ENCODE measurements around the gene MAP4K5. TPM values are rescaled to one million over a fixed set of nuclear protein-coding genes. Genes with fewer than 3 reads are reported as not detected.

The MAP4K5 gene
- total RNA-seq, 1 donor from 2014 or later = 12.3 TPM

GRCh38 chr14:50381823-50382287 lies 150.5 kb downstream of the MAP4K5 start:
- intact Hi-C loops (cut with micrococcal nuclease) = no loop called here
- no peaks in the 10 kb centered on the region for H3K4me1 ChIP-seq
- H3K36me3 ChIP-seq = no peaks in the 10 kb centered on the region
- TF ChIP-seq CTCF (IDR thresholded peaks at IDR 0.05; ENCODE audit: borderline replicate concordance) = no peak
- no peak overlapping the region for H3K4me3 ChIP-seq
- H3K27ac ChIP-seq (replicated peaks) = no peak overlapping the region
- DNase-seq = no peak
- no peaks in the 10 kb centered on the region for H3K27me3 ChIP-seq (ENCODE audit: low read depth)
- H3K9me3 ChIP-seq (replicated peaks) = no peaks in the 10 kb centered on the region

- intact Hi-C loops (cut with micrococcal nuclease) = no loop called here
- H3K9me3 ChIP-seq (replicated peaks) = no peaks in the 10 kb centered on the region
- peaks cover 2% of the 10 kb centered on the region for H3K4me1 ChIP-seq
- DNase-seq = no peak
- no peak overlapping the region for H3K27ac ChIP-seq (replicated peaks)
- no peak overlapping the region for H3K4me3 ChIP-seq
- H3K27me3 ChIP-seq (ENCODE audit: low read depth) = no peaks in the 10 kb centered on the region
- no peaks in the 10 kb centered on the region for H3K36me3 ChIP-seq
- TF ChIP-seq CTCF (IDR thresholded peaks at IDR 0.05; ENCODE audit: borderline replicate concordance) = no peak
Measured at GRCh38 chr14:50381008-50381407, 151.4 kb downstream of the MAP4K5 start.

- intact Hi-C loops (cut with micrococcal nuclease) = no loop called here
- no peak for DNase-seq
- H3K9me3 ChIP-seq (replicated peaks) = no peaks in the 10 kb centered on the region
- no peaks in the 10 kb centered on the region for H3K36me3 ChIP-seq
- TF ChIP-seq CTCF (IDR thresholded peaks at IDR 0.05; ENCODE audit: borderline replicate concordance) = no peak
- H3K4me3 ChIP-seq = no peak overlapping the region
- peaks cover 4% of the 10 kb centered on the region for H3K4me1 ChIP-seq
- no peak overlapping the region for H3K27ac ChIP-seq (replicated peaks)
- H3K27me3 ChIP-seq (ENCODE audit: low read depth) = no peaks in the 10 kb centered on the region
Measured at GRCh38 chr14:50380455-50380854, 151.9 kb downstream of the MAP4K5 start.

- DNase-seq = no peak
- Histone ChIP-seq H3K27me3 (ENCODE audit: low read depth) (no peaks in the 10 kb centered on the region), H3K9me3 (replicated peaks) (no peaks in the 10 kb centered on the region), H3K4me1 (peaks cover 4% of the 10 kb centered on the region), H3K36me3 (no peaks in the 10 kb centered on the region), H3K27ac (replicated peaks) (no peak overlapping the region), H3K4me3 (no peak overlapping the region)
- TF ChIP-seq CTCF (IDR thresholded peaks at IDR 0.05; ENCODE audit: borderline replicate concordance) = no peak
- intact Hi-C loops (cut with micrococcal nuclease) = no loop called here
Measured at GRCh38 chr14:50379563-50379962, 152.8 kb downstream of the MAP4K5 start.

- no peak overlapping the region for H3K4me3 ChIP-seq
- DNase-seq = no peak
- no peaks in the 10 kb centered on the region for H3K36me3 ChIP-seq
- no peaks in the 10 kb centered on the region for H3K27me3 ChIP-seq (ENCODE audit: low read depth)
- no peaks in the 10 kb centered on the region for H3K9me3 ChIP-seq (replicated peaks)
- intact Hi-C loops (cut with micrococcal nuclease) = no loop called here
- peaks cover 4% of the 10 kb centered on the region for H3K4me1 ChIP-seq
- TF ChIP-seq CTCF (IDR thresholded peaks at IDR 0.05; ENCODE audit: borderline replicate concordance) = no peak
- no peak overlapping the region for H3K27ac ChIP-seq (replicated peaks)
Measured at GRCh38 chr14:50377550-50378085, 154.8 kb downstream of the MAP4K5 start.

All from left ventricle myocardium inferior (tissue), 1 donor.